SU-DHL-6 (cell line): ENCODE results near the gene COMT.

ENCODE experiments used
- H2AFZ ChIP-seq: fragments of 200-600 bp; sonication (generic); 2 replicates; pipeline ENCODE4 v1.6.1; 2014; ENCODE audit warnings: low read depth, mild to moderate bottlenecking, moderate library complexity, mixed read lengths, antibody characterized with exemption, low read length; ENCODE audit not compliant: severe bottlenecking
- H3F3A ChIP-seq: fragments of 200-600 bp; shearing (Covaris generic); 2 replicates; pipeline ENCODE4 v1.6.0; 2016; ENCODE audit warnings: antibody characterized with exemption, mild to moderate bottlenecking; ENCODE audit not compliant: insufficient read depth
- H3K27ac ChIP-seq: fragments of 200-600 bp; sonication (generic); 2 replicates; pipeline ENCODE4 v1.5.1; 2016; ENCODE audit warnings: low read depth, mild to moderate bottlenecking, low read length, moderate library complexity, mixed read lengths
- H3K27me3 ChIP-seq: fragments of 200-600 bp; sonication (generic), shearing (Covaris generic); 2 replicates; pipeline ENCODE4 v1.6.0; 2014; ENCODE audit warnings: mild to moderate bottlenecking, low read length
- H3K36me3 ChIP-seq: fragments of 200-600 bp; sonication (generic); 2 replicates; pipeline ENCODE4 v1.6.1; 2014; ENCODE audit warnings: mild to moderate bottlenecking, low read length, mixed read lengths
- H3K4me2 ChIP-seq: fragments of 300-600, 200-600 bp; shearing (Covaris generic), sonication (generic); 2 replicates; pipeline ENCODE4 v1.6.0; 2014; ENCODE audit warnings: low read length, low read depth, mild to moderate bottlenecking; ENCODE audit not compliant: poor library complexity, severe bottlenecking
- H3K4me3 ChIP-seq: fragments of 200-600 bp; sonication (generic); 2 replicates; pipeline ENCODE4 v1.5.1; 2014; ENCODE audit warnings: antibody characterized with exemption, low read length, mild to moderate bottlenecking, mixed read lengths; ENCODE audit not compliant: insufficient read depth, poor library complexity, severe bottlenecking
- H3K79me2 ChIP-seq: fragments of 200-600 bp; sonication (generic); 2 replicates; pipeline ENCODE4 v1.6.1; 2014; ENCODE audit warnings: mild to moderate bottlenecking, low read length, moderate library complexity; ENCODE audit not compliant: insufficient read depth
- H3K9ac ChIP-seq: fragments of 200-600 bp; sonication (generic); 2 replicates; pipeline ENCODE4 v1.7.0; 2014; ENCODE audit warnings: mild to moderate bottlenecking, low read length
- H3K9me2 ChIP-seq: fragments of 200-600 bp; sonication (generic); replicated peaks from 2 replicates; pipeline ENCODE4 v1.6.1; 2014; ENCODE audit warnings: low read length; ENCODE audit not compliant: insufficient read depth
- H3K9me3 ChIP-seq: fragments of 200-600 bp; sonication (generic); 2 replicates; pipeline ENCODE4 v1.6.1; 2014; ENCODE audit warnings: low read length, mixed read lengths; ENCODE audit not compliant: insufficient read depth
- H4K20me1 ChIP-seq: fragments of 200-600 bp; sonication (generic); 2 replicates; pipeline ENCODE4 v1.6.1; 2014; ENCODE audit warnings: low read depth, mild to moderate bottlenecking, antibody characterized with exemption, low read length, moderate library complexity, mixed read lengths
- CTCF ChIP-seq: fragments of 200-600 bp; sonication (generic); IDR thresholded peaks from one replicate; pipeline ENCODE4 v1.5.1; 2017; ENCODE audit warnings: antibody characterized with exemption, mild to moderate bottlenecking, low read length, moderate library complexity; ENCODE audit not compliant: insufficient read depth, poor library complexity, severe bottlenecking
- EZH2phosphoT487 ChIP-seq: fragments of 200-600 bp; sonication (generic), shearing (Covaris generic); conservative IDR thresholded peaks from 2 replicates; pipeline ENCODE4 v1.6.1; 2018; ENCODE audit warnings: mild to moderate bottlenecking, antibody characterized with exemption, low read length, moderate library complexity, mixed read lengths

COMT gene

GRCh38 chr22:19976671-19977070 is 35.1 kb downstream of the COMT start:
- no peak overlapping the region for H3K4me3 ChIP-seq
- H4K20me1 ChIP-seq: no peaks in the 10 kb centered on the region
- no peaks in the 10 kb centered on the region for H3K9me3 ChIP-seq
- no peaks in the 10 kb centered on the region for H3K9me2 ChIP-seq
- H3K27ac ChIP-seq: no peak overlapping the region
- H3F3A ChIP-seq: no peaks in the 10 kb centered on the region
- no peak overlapping the region for H3K4me2 ChIP-seq
- H3K27me3 ChIP-seq: no peaks in the 10 kb centered on the region
- H3K79me2 ChIP-seq: no peaks in the 10 kb centered on the region
- no peak overlapping the region for H2AFZ ChIP-seq
- TF ChIP-seq EZH2phosphoT487 (no peak), CTCF (no peak)
- H3K9ac ChIP-seq: no peak overlapping the region
- no peaks in the 10 kb centered on the region for H3K36me3 ChIP-seq

- Histone ChIP-seq H3K4me3 (no peak overlapping the region), H3K79me2 (no peaks in the 10 kb centered on the region), H3K9ac (no peak overlapping the region), H3K4me2 (no peak overlapping the region), H4K20me1 (no peaks in the 10 kb centered on the region), H3K36me3 (no peaks in the 10 kb centered on the region), H3K9me2 (no peaks in the 10 kb centered on the region), H3K27ac (no peak overlapping the region), H3F3A (no peaks in the 10 kb centered on the region), H3K9me3 (no peaks in the 10 kb centered on the region), H2AFZ (no peak overlapping the region), H3K27me3 (no peaks in the 10 kb centered on the region)
- TF ChIP-seq EZH2phosphoT487: no peak
- TF ChIP-seq CTCF: no peak
These were observed 36.0 kb downstream of the COMT start for GRCh38 chr22:19977296-19978243.

GRCh38 chr22:19978748-19979147 is 37.2 kb downstream of the COMT start:
- Histone ChIP-seq H3F3A (no peaks in the 10 kb centered on the region), H3K9me3 (no peaks in the 10 kb centered on the region), H3K27ac (no peak overlapping the region), H3K9me2 (no peaks in the 10 kb centered on the region), H3K79me2 (no peaks in the 10 kb centered on the region), H3K9ac (no peak overlapping the region), H3K4me2 (no peak overlapping the region), H3K27me3 (no peaks in the 10 kb centered on the region), H2AFZ (no peak overlapping the region), H4K20me1 (no peaks in the 10 kb centered on the region), H3K4me3 (no peak overlapping the region), H3K36me3 (no peaks in the 10 kb centered on the region)
- TF ChIP-seq CTCF: no peak
- TF ChIP-seq EZH2phosphoT487: no peak
